Panc1 (cell line): Measurements from ENCODE around the gene NRGN. TPM values are rescaled to one million over a fixed set of nuclear protein-coding genes. Genes with fewer than 3 reads are reported as not detected.

ENCODE experiments used
- ATAC-seq: fragments of 200-7000 bp; cut with Tn5 transposase; 2 replicates; pipeline ENCODE4 v1.9.1; 2020; ENCODE audit warnings: mild to moderate bottlenecking, moderate library complexity
- BruUV-seq: library from RNA; stranded (reverse); fragments of 400-500 nt; replicated peaks from 2 replicates; lab custom pipeline; 2021; lab: Mats Ljungman, UMichigan
- CTCF ChIA-PET: fragments of 300-600 bp; sonication (Branson Sonifier 250); formaldehyde crosslinking; loops from one replicate; lab custom pipeline; 2022; ENCODE audit warnings: antibody characterized with exemption; lab: Charles Lee
- POLR2A ChIA-PET: fragments of 300-600 bp; sonication (Branson Sonifier 250); formaldehyde crosslinking; loops from one replicate; lab custom pipeline; 2022; ENCODE audit warnings: antibody characterized with exemption; lab: Charles Lee
- DNase-seq: peaks from one replicate; pipeline ENCODE4 v3.0.0-alpha.2; 2010; ENCODE audit warnings: low read depth, low spot score
- H3K27ac ChIP-seq: 2 replicates; pipeline ENCODE4 v1.5.1; 2011; ENCODE audit warnings: mild to moderate bottlenecking, low read length, inconsistent platforms
- H3K27me3 ChIP-seq: fragments of 200-500 bp; sonication (Bioruptor generic); 2 replicates; pipeline ENCODE4 v1.6.0; 2014; ENCODE audit warnings: low read length, inconsistent platforms; ENCODE audit not compliant: control insufficient read depth, insufficient read depth
- H3K36me3 ChIP-seq: fragments of 200-500 bp; sonication (Bioruptor generic); 2 replicates; pipeline ENCODE4 v1.5.1; 2014; ENCODE audit warnings: inconsistent platforms, mild to moderate bottlenecking, low read length, moderate library complexity; ENCODE audit not compliant: control insufficient read depth, insufficient read depth
- H3K4me1 ChIP-seq: 2 replicates; pipeline ENCODE4 v1.5.1; 2011; ENCODE audit warnings: inconsistent platforms, mild to moderate bottlenecking, low read length, moderate library complexity; ENCODE audit not compliant: control insufficient read depth, insufficient read depth
- H3K4me3 ChIP-seq, 2 experiments: 2 replicates each; pipeline ENCODE4 v1.5.1; 2011 to 2012; ENCODE audit warnings: low read depth in 2 of 2, low read length in 2 of 2, mild to moderate bottlenecking in 2 of 2, inconsistent platforms in 1 of 2, moderate library complexity in 1 of 2
- H3K9me3 ChIP-seq: fragments of 200-500 bp; sonication (Bioruptor generic); 2 replicates; pipeline ENCODE4 v1.5.1; 2014; ENCODE audit warnings: low read depth, mild to moderate bottlenecking, inconsistent platforms, low read length, moderate library complexity; ENCODE audit not compliant: control insufficient read depth, insufficient read depth
- CTCF ChIP-seq: fragments of 450-650 bp; IDR thresholded peaks from 2 replicates; pipeline ENCODE4 v1.5.1; 2017; ENCODE audit warnings: mild to moderate bottlenecking
- POLR2AphosphoS5 ChIP-seq: IDR thresholded peaks from 2 replicates; pipeline ENCODE4 v1.6.1; 2012; ENCODE audit warnings: mild to moderate bottlenecking, low read depth, low read length, moderate library complexity
- REST ChIP-seq, 2 experiments: IDR thresholded peaks; 2 replicates each; pipeline ENCODE4 v1.6.1; 2011 to 2012; ENCODE audit warnings: low read depth in 2 of 2, control low read depth in 1 of 2, low read length in 1 of 2, mild to moderate bottlenecking in 1 of 2, moderate library complexity in 1 of 2; ENCODE audit not compliant: insufficient read depth in 1 of 2
- SIN3A ChIP-seq: IDR thresholded peaks from 2 replicates; pipeline ENCODE4 v1.6.1; 2012; ENCODE audit warnings: low read depth, mild to moderate bottlenecking, low read length, moderate library complexity, borderline replicate concordance; ENCODE audit not compliant: insufficient read depth
- in situ Hi-C: cut with HindIII; loops from 2 replicates; pipeline ENCODE4 v1.10.0; 2016; ENCODE audit warnings: low sequenced_read_pairs, low pct_unique_long_range_greater_than_20kb
- intact Hi-C: fragments of 100-400 bp; cut with micrococcal nuclease; formaldehyde crosslinking; loops from one replicate; pipeline ENCODE4 v1.10.0; 2022; ENCODE audit not compliant: unreplicated experiment
- total RNA-seq: library from RNA; stranded (reverse); gene quantifications from one replicate; pipeline ENCODE4 v1.2.1, GENCODE V29; 2021; ENCODE audit not compliant: unreplicated experiment

The NRGN gene
- total RNA-seq, 1 experiment from 2014 or later: 5.7 TPM

- CTCF ChIA-PET: interaction anchor here (0.8 kb wide), 1 partner anchor 26 kb away, joined by 3 read pairs; no protein-coding TSS in a partner anchor
- no peaks in the 10 kb centered on the region for H3K9me3 ChIP-seq
These were observed 44.3 kb downstream of the NRGN start for GRCh38 chr11:124784051-124784450.

DNA sequence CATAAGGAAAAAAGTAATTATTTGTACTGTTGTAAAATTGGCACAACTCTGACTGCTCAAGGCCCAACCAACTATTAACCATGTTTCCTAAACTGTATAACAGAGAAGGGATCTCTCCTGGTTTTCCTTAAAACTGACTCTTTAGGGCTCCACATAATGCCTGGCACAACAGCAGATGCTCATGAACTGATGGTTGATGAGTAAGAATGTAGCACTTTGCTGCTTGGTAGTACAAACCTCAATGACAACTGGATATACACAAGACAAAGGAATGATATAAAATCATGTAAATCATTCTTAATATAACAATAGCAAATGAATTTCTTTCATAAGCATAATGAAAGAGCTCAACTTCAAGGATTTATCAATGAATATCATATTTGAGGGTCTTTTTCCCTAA, 48.8 kb downstream of the NRGN start:
- POLR2A ChIA-PET: no interaction called here
- no peak for ATAC-seq

More at GRCh38 chr11:124784051-124784450, 44.3 kb downstream of the NRGN start:
- no TSS peak for BruUV-seq
- Histone ChIP-seq H3K27me3 (no peaks in the 10 kb centered on the region), H3K36me3 (no peaks in the 10 kb centered on the region), H3K4me3 (no peak overlapping the region), H3K4me1 (no peaks in the 10 kb centered on the region), H3K27ac (no peak overlapping the region)
- no peak for ATAC-seq
- intact Hi-C loops (no loop called here), in situ Hi-C loops (no loop called here)
- POLR2A ChIA-PET: no interaction called here
- TF ChIP-seq POLR2AphosphoS5 (no peak), SIN3A (no peak), CTCF (no peak)
- no peak for DNase-seq

More for the DNA sequence above, 48.8 kb downstream of the NRGN start:
- H3K27me3 ChIP-seq: no peaks in the 10 kb centered on the region
- CTCF ChIA-PET: interaction anchor here (0.6 kb wide), 1 partner anchor 49 kb away, joined by 5 read pairs; no protein-coding TSS in a partner anchor
- in situ Hi-C loops: no loop called here
- H3K27ac ChIP-seq: no peak overlapping the region
- no peak for DNase-seq
- BruUV-seq: no TSS peak
- no peak for TF ChIP-seq REST (IDR thresholded peaks at IDR 0.05; ENCODE audit: insufficient read depth in 1 of 2, low read depth in 2 of 2, low read length in 1 of 2)
- no peak for TF ChIP-seq CTCF
- H3K9me3 ChIP-seq: no peaks in the 10 kb centered on the region
- peaks cover 8% of the 10 kb centered on the region for H3K4me1 ChIP-seq
- intact Hi-C loops: no loop called here
- no peaks in the 10 kb centered on the region for H3K36me3 ChIP-seq
- no peak overlapping the region for H3K4me3 ChIP-seq
